GM21529 (cell line): ENCODE data around the gene DPPA2.
"Not testable (repeated sequence)": the region's sequence is repeated elsewhere in the genome, so short reads cannot be mapped to it uniquely, and the experiment has no call there.

Source experiments
- ATAC-seq: cut with Tn5 transposase; IDR thresholded peaks from one replicate; pipeline ENCODE4 v1.9.1; 2021; ENCODE audit not compliant: unreplicated experiment

Gene DPPA2, protein sequence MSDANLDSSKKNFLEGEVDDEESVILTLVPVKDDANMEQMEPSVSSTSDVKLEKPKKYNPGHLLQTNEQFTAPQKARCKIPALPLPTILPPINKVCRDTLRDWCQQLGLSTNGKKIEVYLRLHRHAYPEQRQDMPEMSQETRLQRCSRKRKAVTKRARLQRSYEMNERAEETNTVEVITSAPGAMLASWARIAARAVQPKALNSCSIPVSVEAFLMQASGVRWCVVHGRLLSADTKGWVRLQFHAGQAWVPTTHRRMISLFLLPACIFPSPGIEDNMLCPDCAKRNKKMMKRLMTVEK

DNA sequence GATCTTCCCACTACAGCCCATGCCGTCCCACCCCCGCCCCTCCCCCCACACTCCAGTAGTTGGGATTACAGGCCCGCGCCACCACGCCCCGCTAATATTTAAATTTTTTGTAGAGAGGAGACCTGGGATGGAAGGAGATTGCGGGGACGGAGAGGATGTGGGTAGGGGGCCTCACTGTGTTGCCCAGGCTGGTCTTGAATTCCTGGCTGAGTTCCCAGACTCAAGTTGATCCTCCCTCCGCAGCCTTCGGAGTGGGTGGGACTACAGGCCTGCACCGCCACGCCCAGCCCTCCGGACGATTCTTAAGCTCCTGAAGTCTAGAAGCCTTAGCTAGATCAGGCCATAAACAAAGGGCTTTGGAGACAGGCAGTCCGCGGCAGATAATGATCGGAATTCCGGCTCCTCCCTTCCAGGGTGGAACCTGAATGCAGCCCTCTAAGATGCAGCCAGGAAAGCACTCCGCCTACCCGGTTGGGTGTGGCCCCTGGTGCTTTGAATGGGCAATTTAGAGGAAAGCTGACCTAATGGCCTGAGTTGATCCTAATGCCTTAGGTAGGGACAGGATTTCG, at the start of gene DPPA2:
TSS of gene DPPA2 (minus strand) at position 356 of the 569 bp plus-strand sequence. CDS start 1,975 bp downstream, outside the sequence.
- no peak for ATAC-seq

DNA sequence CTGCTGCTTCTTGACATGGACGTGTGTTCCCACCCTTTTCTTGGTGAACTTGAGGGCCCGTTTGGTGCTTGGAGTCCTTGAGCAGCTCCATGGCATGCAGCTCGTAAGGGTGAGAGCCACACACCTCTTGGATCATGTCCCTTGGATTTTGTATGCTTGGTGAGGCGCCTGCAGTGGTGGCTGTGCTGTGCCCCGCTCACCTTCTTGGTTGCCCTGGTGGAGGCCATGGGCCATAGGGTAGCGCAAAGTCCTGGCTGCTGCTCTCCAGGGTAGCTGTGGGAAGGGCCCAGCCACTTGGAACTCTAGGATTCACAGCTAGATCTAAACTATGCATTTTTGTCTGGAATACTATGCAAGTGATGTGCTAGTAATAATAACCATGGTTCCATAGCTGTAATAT, 47.8 kb upstream of the DPPA2 start:
- no peak for ATAC-seq

DNA sequence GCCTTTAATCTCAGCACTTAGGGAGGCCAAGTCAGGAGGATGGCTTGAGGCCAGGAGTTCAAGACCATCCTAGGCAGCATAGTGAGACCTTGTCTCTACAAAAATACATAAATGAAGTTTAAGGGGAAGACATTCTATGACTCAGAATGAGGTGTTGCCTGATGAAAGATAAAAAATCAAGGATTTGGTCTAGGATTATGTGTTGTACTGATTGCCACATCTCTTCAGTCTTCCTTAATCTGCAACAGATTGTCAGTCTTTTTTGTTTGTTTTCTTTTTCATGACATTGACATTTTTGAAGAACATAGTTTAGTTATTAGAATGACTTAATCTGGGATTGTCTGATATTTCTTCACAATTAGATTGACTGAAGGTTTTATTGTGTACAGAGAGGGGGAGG, 47.3 kb upstream of the DPPA2 start:
- no peak for ATAC-seq

DNA sequence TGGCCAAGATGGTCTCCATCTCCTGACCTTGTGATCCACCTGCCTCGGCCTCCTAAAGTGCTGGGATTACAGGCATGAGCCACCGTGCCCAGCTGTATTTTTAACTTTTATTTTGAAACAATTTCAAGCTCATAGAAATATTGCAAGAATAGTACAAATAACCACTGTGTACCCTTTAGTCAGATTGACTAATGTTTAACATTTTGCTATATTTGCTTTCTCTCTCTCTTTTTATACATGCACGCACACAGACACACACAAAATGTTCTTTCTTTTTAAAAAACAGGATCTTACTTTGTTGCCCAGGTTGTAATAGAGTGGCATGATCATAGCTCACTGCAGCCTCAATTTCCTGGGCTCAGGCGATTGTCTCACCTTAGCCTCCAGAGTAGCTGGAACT, 46.5 kb upstream of the DPPA2 start:
- no peak for ATAC-seq

DNA sequence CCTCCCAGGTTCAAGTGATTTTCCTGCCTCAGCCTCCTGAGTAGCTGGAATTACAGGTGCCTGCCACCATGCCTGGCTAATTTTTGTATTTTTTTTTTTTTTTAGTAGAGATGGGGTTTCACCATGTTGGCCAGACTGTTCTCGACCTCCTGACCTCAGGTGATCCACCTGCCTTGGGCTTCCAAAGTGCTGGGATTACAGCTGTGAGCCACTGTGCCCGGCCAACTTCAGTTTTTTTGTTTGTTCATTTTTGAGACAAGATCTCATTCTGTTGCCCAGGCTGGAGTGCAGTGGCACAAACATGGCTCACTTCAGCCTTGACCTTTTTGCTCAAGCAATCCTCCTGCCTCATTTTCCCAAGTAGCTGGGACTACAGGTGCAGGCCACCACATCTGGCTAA, 42.5 kb upstream of the DPPA2 start:
- not testable (repeated sequence) for ATAC-seq

DNA sequence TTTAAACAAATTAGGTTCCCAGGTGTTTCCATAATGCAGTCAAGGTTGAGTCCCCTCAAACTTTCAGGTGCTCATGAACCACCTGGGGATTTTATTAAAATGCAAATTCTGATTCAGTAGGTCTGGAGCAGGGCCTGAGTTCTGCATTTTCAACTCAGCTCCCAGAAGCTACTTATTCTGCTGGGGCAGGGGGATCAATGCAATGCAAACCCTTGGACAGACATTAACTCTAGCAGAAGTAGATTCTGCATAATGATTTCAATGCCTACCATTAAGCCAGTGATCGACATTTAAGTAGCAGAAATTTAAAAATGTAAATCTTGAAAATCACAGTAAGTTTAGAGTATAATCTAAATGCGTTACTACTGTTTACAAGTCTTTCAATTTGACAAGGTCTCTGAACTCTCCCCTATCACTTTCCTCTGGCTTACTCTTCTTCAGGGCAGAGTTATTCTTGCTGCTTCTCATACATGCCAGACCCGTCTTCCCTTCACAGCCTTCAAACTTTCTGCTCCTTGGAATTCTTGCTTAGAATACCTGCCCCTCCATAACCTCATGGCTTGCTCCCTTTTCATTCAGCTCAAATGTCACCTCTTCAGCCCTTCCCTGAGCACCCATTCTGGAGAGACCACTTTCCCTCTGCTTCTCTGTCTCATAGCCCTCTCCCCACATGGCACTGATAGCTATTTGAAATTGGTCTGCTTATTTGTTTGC, 40.3 kb upstream of the DPPA2 start:
- no peak for ATAC-seq

DNA sequence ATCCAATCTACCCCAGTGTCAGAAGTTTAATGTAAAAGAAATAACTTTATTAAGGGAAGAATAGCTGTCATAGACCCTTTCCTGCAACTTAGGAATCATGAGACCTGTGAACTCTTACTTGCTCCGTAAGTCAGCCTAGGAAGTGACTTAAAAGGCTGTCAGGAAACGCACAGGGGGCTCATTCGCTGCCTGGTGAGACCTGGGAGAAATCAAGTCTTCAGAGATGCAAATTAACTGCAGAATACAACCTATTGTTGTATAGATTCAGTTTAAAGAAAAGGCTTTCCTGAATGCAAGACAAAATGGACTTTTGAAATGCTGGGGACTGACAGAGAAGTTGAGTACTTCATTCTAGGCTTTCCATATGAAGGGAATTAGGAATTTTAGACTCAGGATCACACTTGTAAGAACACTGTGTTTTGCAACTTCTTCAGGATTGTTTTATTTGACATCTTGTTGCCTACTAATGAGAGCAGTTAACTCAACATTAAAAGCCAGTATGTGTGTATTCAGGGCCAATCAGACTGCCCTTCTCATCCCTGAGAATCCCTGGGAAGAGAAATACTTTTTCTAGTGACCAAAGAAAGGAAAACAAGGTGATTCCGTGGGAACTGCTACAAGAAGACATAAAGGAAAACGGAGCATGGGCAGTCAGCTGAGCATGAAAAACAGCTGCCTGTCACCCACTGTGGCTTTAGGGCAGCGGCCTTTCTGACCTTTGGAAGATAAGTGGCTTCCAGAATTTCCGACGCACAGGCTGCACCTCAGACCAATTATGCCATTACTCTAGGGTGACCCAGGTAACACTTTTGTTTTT, 39.5 kb upstream of the DPPA2 start:
- no peak for ATAC-seq

DNA sequence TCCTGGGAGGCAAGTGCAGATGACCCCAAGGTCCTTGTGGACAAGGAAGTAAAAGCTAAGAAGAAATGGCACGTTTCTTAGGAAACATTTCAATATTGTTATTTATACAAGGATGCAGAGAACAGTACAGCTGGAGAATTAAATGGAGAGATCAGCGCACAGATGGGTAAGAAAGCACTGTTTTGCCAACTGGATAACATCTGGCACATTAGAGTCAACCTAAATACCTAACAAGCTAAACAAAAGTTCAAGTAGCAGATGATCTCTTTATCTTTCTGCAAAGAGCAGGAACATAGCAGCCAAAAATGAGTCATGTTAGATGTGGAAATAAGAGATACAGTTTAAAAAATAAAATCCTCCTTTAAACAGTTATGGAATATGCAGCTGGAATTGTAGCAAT, 36.7 kb upstream of the DPPA2 start:
- no peak for ATAC-seq

DNA sequence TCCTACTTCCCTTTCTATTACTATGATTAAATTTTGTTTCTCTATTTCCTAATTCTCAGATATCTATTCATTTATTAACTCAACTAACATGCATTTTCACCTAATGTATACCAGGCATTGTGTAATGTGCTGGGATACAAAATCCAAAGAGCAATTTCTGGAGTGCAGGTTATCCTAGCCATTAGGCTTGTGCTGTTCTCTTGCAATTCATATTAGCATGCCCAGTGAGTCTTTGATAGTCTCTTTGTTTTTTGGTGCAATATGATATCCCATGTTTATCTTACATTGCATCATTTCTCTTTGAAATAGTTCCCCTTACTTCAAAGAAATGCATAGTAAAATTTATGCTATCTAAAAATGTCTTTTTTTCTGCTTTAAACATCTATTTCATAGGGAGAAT, 34.9 kb upstream of the DPPA2 start:
- ATAC-seq: no peak

DNA sequence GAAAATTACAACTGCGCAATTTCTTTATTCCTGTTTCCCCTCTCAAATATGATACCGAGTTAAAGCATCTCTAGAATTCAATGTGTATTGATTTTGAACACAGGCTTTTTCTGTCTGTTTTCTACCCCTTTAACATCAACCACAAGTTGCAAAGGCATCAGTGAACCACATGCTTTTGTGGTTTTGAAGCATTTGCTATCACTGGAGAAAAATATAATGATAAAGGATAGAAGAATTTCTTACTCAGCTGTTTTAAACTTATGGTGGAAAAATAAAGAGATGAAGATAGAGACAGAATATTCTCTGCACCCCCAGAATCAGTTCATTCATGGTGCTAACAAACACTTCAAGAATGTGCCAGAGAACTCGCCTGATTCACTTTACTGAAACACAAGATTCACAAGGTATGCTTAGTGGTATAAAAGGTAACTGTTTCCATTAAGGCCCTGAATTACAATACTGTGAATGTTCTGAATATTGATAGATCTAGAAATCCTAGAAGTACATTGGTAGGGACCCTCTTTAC, 30.5 kb upstream of the DPPA2 start:
- no peak for ATAC-seq

DNA sequence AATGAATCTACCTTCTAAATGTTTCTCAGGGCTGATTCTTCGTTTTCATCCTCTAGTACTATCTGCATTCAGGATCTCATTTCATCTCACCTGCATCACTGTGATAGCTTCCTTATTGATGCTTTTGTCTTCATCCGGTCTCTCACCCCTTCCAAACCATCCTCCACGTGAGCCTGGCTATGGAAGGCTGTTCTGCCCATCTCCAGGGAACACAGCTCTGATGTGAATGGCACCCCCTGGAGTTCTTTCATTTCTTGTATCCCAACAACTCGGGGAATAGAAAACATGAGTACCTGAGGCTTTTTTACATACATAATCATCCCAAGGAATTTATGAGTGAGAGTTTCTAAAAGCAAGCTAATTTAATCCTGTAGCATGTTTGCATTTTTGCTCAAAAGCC, 29.8 kb upstream of the DPPA2 start:
- no peak for ATAC-seq

DNA sequence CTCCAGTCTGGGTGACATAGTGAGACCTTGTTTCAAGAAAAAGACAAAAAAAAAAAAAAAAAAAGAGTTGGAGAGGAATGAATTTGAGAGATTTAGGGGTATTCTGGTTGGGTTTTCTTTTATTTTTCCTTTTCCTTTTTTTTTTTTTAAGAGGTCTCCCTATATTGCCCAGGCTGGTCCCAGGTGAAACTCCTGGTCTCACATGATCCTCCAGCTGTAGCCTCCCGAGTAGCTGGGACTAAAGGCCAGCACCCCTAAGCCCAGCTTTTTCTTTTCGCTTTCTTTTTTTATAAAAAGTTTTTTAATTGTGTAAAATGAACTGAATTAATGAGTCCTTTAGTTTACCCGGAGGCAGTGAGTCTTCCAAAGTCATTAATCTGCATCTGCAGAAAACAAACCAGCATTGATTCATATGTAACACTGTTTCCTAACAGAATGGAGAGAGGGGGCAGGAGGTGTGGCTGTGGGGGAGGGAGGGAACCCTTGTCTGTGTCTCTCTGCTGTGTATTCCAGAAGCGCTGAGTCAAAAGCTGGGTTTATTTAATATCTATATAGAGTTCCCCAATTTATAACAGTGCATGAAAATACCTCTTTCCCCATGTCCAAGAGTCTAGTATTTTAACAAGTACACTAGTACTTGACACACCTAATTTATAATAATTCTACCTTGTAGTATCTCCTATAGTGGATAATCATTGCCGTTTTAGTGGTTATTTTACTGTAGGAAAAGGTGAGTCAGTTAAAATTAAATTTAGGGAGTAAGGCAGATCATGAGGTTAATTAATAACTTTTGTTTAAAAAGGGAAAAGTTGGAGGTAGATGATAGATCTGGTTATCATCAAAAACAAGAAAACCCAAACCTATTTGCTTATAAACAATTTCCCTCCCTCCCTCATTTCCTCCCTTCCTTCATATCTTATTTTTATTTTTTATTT, 23.7 kb upstream of the DPPA2 start:
- no peak for ATAC-seq

DNA sequence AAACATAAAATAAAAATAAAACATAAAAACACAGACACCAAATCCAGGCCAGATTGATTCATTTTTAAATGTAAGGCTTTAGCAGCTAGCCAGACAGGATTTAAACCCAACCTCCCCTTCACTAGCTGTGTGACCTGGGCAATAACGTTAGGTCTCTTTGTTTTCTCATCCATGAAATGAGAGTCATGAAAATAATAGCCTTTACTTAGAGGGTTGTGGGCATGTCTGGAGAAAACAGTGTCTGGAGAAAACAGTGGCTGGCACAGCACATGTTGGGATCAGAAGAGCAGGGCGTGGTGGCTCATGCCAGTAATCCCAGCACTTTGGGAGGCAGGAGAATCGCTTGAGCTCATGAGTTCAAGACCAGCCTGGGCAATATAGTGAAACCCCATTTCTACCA, 22.9 kb upstream of the DPPA2 start:
- ATAC-seq: no peak

DNA sequence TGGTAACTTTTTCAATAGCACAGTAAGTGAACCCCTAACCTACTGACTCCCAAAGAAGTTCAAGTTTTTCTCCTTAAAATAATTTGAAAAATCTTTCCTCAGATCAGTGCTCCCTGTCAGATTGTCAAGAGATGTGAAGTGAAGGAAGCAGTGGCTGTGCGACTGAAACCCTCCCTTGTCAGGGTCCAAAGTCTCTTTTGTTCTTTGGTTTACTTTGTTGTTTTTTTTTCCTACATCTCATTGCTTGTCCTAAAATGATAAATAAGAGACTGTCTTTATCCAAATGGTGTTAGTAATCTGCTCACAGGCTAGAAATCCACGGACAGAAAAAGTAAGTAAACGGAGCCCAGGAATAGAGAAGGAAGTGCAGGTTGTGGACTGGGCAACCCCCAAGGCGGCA, 22.0 kb upstream of the DPPA2 start:
- ATAC-seq: no peak

DNA sequence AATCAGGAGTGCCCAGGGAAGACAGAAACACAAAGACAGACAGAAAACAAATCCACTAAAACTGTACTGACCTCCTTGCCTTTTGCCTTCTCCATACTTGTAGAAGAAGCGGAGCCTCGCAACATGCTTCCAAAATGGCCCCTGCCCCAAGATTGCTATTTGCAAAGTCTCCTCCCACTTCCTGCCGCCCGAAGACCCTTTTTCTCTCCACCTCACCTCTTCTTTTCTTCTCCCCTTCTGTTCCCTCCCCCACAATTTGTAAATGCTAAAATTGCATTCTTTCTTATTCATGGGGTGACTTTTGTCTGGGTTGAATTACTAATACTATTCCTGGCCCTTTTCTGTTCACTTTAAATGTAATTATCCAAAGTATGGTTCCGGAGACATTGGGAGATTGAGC, 21.1 kb upstream of the DPPA2 start, which contains the start of gene DPPA4:
TSS of gene DPPA4 (minus strand) at position 154 of the 400 bp plus-strand sequence. CDS start at position 125, 29 bp downstream.
- no peak for ATAC-seq

DNA sequence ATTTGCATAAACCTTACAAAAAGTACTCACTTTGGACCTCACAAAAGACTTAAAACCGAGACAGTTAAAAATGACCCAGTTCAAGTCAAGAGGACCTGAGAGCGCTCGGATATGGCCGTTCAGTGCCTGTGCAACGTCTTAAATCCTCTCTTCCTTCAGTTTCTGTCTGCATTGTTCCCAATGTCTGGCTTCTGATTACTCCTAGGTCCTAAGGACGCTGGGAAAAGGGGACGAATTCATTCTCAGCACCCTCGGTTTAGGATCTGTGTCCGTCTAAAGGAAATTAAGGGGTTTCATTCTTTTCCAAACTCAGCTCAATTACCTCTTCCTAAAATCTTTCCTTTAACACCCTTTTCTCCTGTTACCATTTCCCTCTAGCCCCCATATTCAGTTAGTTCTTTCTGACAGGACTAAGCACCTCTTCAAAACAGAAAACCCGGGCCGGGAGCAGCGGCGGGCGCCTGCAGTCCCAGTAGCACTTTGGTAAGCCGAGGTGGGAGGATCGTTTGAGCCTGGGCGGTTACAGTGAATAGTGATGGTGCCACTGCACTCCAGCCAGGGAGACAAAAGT, 20.1 kb upstream of the DPPA2 start:
- no peak for ATAC-seq

DNA sequence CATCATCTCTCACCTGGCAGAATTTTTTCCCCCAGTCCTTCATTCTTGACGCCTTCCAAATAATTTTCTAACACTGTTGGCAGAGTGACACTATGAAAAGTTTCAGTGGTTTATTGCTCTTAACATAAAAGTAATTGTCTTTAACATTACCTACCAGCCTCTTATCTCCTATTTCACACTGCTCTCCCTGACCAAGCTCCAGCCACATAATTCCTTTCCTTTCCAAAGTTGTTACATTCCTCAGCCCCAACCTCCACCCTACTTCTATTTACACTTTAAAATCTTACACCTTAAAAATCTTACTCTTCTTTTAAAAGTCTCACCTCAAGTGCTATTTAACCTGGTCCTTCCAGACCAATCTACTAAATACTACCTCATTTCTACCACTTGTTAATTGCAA, 18.3 kb upstream of the DPPA2 start:
- ATAC-seq: no peak

DNA sequence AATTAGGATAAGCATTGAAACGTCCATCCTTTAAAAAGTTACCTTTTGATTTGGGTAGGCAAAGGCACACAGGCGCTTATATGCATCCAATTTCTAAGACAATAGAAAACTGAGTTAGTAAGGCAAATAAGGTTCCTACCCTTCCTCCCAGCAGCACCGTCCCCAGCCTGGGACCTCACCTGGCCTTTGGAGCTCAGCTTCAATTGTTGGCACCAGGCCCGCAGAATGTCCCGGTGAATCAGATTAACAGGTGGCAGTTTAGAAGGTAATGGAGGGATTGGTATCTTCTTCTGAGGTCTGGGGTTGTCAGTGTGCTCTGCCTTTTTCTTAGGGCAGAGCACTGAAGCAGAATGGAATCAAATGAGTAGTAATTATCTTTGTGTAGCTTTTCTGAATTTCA, 15.4 kb upstream of the DPPA2 start:
- no peak for ATAC-seq

DNA sequence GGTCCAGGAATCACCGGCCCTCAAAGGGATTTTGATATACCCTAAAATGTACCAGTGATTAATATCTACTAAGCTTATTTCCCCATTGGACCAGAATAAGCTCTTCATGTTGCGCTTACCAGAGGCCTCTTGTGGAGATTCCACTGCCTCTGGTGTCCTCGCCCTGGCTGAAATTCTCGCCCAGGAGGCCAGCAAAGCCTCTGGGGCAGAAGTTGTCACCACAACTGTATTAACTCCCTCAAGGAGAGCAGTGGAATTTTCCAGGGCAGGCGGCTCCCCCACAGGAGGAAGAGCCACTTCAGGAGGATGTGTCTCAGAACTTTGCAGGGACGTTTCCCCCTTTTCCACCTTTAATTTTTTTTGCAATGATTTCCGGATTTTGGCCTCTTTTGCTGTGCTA, 14.1 kb upstream of the DPPA2 start:
- no peak for ATAC-seq

DNA sequence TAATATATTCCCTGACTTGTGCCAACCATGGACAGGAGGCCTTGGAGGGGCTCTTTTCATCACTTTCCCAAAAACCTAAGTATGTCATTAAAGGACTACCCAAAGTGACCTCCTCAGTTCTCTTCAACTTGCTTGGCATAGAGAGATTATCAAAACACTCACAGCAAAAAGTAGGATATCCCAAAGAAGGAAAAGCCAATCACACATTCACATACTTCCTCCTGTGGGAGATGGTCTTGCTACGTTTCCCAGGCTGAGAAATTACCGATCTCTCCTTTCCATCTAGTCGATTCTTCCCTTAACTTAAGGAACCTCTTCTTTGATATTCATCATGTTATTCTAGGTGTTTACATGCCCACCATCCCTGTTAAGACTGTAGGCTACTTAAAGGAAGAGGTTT, 11.9 kb upstream of the DPPA2 start:
- no peak for ATAC-seq
